H1 (cell line): ENCODE results near the gene PIK3C2G. TPM values are rescaled to one million over a fixed set of nuclear protein-coding genes. Genes with fewer than 3 reads are reported as not detected.

Experiments
- CTCF ChIA-PET: fragments of 300-600 bp; sonication (Branson Sonifier 250); formaldehyde crosslinking; loops from one replicate; lab custom pipeline; 2021; ENCODE audit not compliant: partially characterized antibody; lab: Charles Lee
- POLR2A ChIA-PET: fragments of 300-600 bp; sonication (Branson Sonifier 250); formaldehyde crosslinking; loops from one replicate; lab custom pipeline; 2021; ENCODE audit warnings: inconsistent platforms; ENCODE audit not compliant: partially characterized antibody; lab: Charles Lee
- DNase-seq, 2 experiments: peaks; one replicate each; pipeline versions ENCODE4 v3.0.0 to v3.0.0-alpha.2; 2010 to 2022; ENCODE audit warnings: low spot score in 2 of 2, low read depth in 1 of 2, mixed read lengths in 1 of 2
- FAIRE-seq: peaks from 2 replicates; lab custom pipeline; 2011; peaks lifted over from hg19 to GRCh38; lab: Jason Lieb, UNC
- H2AFZ ChIP-seq: 2 replicates; pipeline ENCODE4 v1.8.1; 2012; ENCODE audit warnings: low read length, inconsistent platforms
- H2AK5ac ChIP-seq: 2 replicates; pipeline ENCODE4 v1.6.1; 2013; ENCODE audit warnings: low read depth, low read length
- H2BK120ac ChIP-seq: replicated peaks from 2 replicates; pipeline ENCODE3; 2013; ENCODE audit warnings: low read depth, low read length, inconsistent platforms
- H2BK12ac ChIP-seq: 2 replicates; pipeline ENCODE4 v1.6.1; 2013; ENCODE audit warnings: low read depth, low read length
- H2BK15ac ChIP-seq: 2 replicates; pipeline ENCODE4 v1.6.1; 2013; ENCODE audit warnings: low read length
- H2BK20ac ChIP-seq: 2 replicates; pipeline ENCODE4 v1.6.1; 2013; ENCODE audit warnings: low read length
- H2BK5ac ChIP-seq: 2 replicates; pipeline ENCODE4 v1.6.1; 2013; ENCODE audit warnings: low read depth, low read length
- H3K14ac ChIP-seq: 2 replicates; pipeline ENCODE4 v1.6.1; 2013; ENCODE audit warnings: inconsistent platforms; ENCODE audit not compliant: insufficient read length
- H3K18ac ChIP-seq: 2 replicates; pipeline ENCODE4 v1.6.1; 2013; ENCODE audit warnings: low read length; ENCODE audit errors: extremely low read depth
- H3K23ac ChIP-seq: 2 replicates; pipeline ENCODE4 v1.6.1; 2013; ENCODE audit warnings: inconsistent platforms; ENCODE audit not compliant: insufficient read length
- H3K23me2 ChIP-seq: 2 replicates; pipeline ENCODE4 v1.6.1; 2013; ENCODE audit warnings: low read depth, low read length
- H3K27ac ChIP-seq: 2 replicates; pipeline ENCODE4 v1.6.1; 2011; ENCODE audit warnings: low read depth, low read length, inconsistent platforms
- H3K27me3 ChIP-seq, 4 experiments: replicated peaks in 1 of 4; 1 replicate in 1 of 4; 2 replicates in 3 of 4; pipeline versions ENCODE4 v1.6.1 to v1.8.1; 2011 to 2013; ENCODE audit warnings: low read length in 3 of 4, mild to moderate bottlenecking in 3 of 4, inconsistent platforms in 2 of 4, mixed read lengths in 2 of 4, moderate library complexity in 1 of 4; ENCODE audit not compliant: control insufficient read depth in 3 of 4, insufficient read depth in 3 of 4; ENCODE audit errors: extremely low read depth in 1 of 4
- H3K36me3 ChIP-seq, 4 experiments: 2 replicates each; pipeline versions ENCODE4 v1.6.1 to v1.8.1; 2011 to 2013; ENCODE audit warnings: mild to moderate bottlenecking in 4 of 4, low read length in 3 of 4, moderate library complexity in 2 of 4, control low read depth in 1 of 4, inconsistent platforms in 1 of 4; ENCODE audit not compliant: insufficient read depth in 4 of 4, control insufficient read depth in 2 of 4
- H3K4ac ChIP-seq: replicated peaks from 2 replicates; pipeline ENCODE3; 2013; ENCODE audit warnings: low read length, low read depth, mixed read lengths, inconsistent platforms; ENCODE audit not compliant: insufficient read length
- H3K4me1 ChIP-seq, 4 experiments: replicated peaks in 1 of 4; 1 replicate in 1 of 4; 2 replicates in 3 of 4; pipeline versions ENCODE4 v1.6.1 to v1.8.1; 2011 to 2013; ENCODE audit warnings: low read length in 3 of 4, inconsistent platforms in 2 of 4, mixed read lengths in 1 of 4; ENCODE audit not compliant: insufficient read depth in 4 of 4, control insufficient read depth in 3 of 4
- H3K4me2 ChIP-seq, 2 experiments: 2 replicates each; pipeline versions ENCODE4 v1.6.1 to v1.8.1; 2011 to 2013; ENCODE audit warnings: low read depth in 2 of 2, low read length in 2 of 2, control low read depth in 1 of 2, inconsistent platforms in 1 of 2, mild to moderate bottlenecking in 1 of 2; ENCODE audit not compliant: insufficient read depth in 1 of 2
- H3K4me3 ChIP-seq, 4 experiments: fragments of 200-600, 300-600 bp in 1 of 4; sonication (generic), shearing (Covaris generic), sonication (Bioruptor Twin) in 1 of 4; 2 replicates each; pipeline versions ENCODE4 v1.5.1 to v1.8.1; 2011 to 2016; ENCODE audit warnings: low read length in 4 of 4, low read depth in 3 of 4, control low read depth in 2 of 4, inconsistent platforms in 2 of 4, mild to moderate bottlenecking in 2 of 4, mixed read lengths in 1 of 4, moderate library complexity in 1 of 4; ENCODE audit not compliant: insufficient read depth in 2 of 4; ENCODE audit errors: extremely low read depth in 1 of 4
- H3K56ac ChIP-seq: replicated peaks from 2 replicates; pipeline ENCODE3; 2013; ENCODE audit warnings: low read depth, mild to moderate bottlenecking, mixed read lengths, low read length, inconsistent platforms; ENCODE audit not compliant: insufficient read length
- H3K79me1 ChIP-seq: 2 replicates; pipeline ENCODE4 v1.6.1; 2013; ENCODE audit warnings: low read depth, low read length, control low read depth
- H3K79me2 ChIP-seq, 2 experiments: 2 replicates each; pipeline versions ENCODE4 v1.6.1 to v1.8.1; 2012 to 2013; ENCODE audit warnings: low read length in 2 of 2, mild to moderate bottlenecking in 2 of 2, inconsistent platforms in 1 of 2; ENCODE audit not compliant: insufficient read depth in 2 of 2, control insufficient read depth in 1 of 2
- H3K9ac ChIP-seq, 4 experiments: replicated peaks in 1 of 4; 1 replicate in 1 of 4; 2 replicates in 3 of 4; pipeline versions ENCODE4 v1.6.1 to v1.8.1; 2011 to 2013; ENCODE audit warnings: low read depth in 3 of 4, low read length in 3 of 4, control low read depth in 2 of 4, mild to moderate bottlenecking in 2 of 4, moderate library complexity in 2 of 4, inconsistent platforms in 1 of 4; ENCODE audit errors: extremely low read depth in 1 of 4
- H3K9me3 ChIP-seq, 2 experiments: 2 replicates each; pipeline versions ENCODE4 v1.6.1 to v1.8.1; 2012 to 2013; ENCODE audit warnings: mild to moderate bottlenecking in 2 of 2, moderate library complexity in 2 of 2, control low read depth in 1 of 2, inconsistent platforms in 1 of 2, low read depth in 1 of 2, low read length in 1 of 2, mixed read lengths in 1 of 2; ENCODE audit not compliant: insufficient read depth in 2 of 2
- H4K20me1 ChIP-seq, 2 experiments: replicated peaks in 1 of 2; 2 replicates each; pipeline versions ENCODE3 to v1.8.1; 2011 to 2013; ENCODE audit warnings: inconsistent platforms in 2 of 2, low read length in 2 of 2, mild to moderate bottlenecking in 1 of 2; ENCODE audit not compliant: insufficient read depth in 2 of 2, control insufficient read depth in 1 of 2
- H4K5ac ChIP-seq: 2 replicates; pipeline ENCODE4 v1.6.1; 2013; ENCODE audit warnings: low read length, low read depth, mixed read lengths, inconsistent platforms; ENCODE audit not compliant: insufficient read length
- H4K8ac ChIP-seq: 2 replicates; pipeline ENCODE4 v1.8.0; 2013; ENCODE audit warnings: mild to moderate bottlenecking, moderate library complexity, low read length, inconsistent platforms; ENCODE audit not compliant: insufficient read depth; ENCODE audit errors: extremely low read depth
- H4K91ac ChIP-seq: replicated peaks from 2 replicates; pipeline ENCODE3; 2013; ENCODE audit warnings: low read length, mixed read lengths, inconsistent platforms; ENCODE audit not compliant: insufficient read length
- BRCA1 ChIP-seq: IDR thresholded peaks from 2 replicates; pipeline ENCODE4 v1.6.1; 2012; ENCODE audit warnings: low read depth, low read length, improper control_type of control experiment
- CTBP2 ChIP-seq: IDR thresholded peaks from 2 replicates; pipeline ENCODE4 v1.7.0; 2011; ENCODE audit warnings: borderline replicate concordance, mild to moderate bottlenecking, moderate library complexity, mixed read lengths, low read length; ENCODE audit not compliant: insufficient read depth, insufficient read length
- EGR1 ChIP-seq: IDR thresholded peaks from 2 replicates; pipeline ENCODE4 v1.6.1; 2011; ENCODE audit warnings: low read depth, low read length, borderline replicate concordance
- POU5F1 ChIP-seq: IDR thresholded peaks from 2 replicates; pipeline ENCODE4 v1.6.1; 2011; ENCODE audit warnings: low read depth, mild to moderate bottlenecking, low read length, moderate library complexity
- polyA plus RNA-seq, 7 experiments: library from polyadenylated mRNA; depleted of rRNA in 3 of 7; stranded (reverse) in 5 of 7; unstranded in 2 of 7; fragments of >200 nt in 5 of 7; fragments of 200-250 nt in 2 of 7; gene quantifications; 1 replicate in 5 of 7; 2 replicates in 1 of 7; 4 replicates in 1 of 7; pipeline versions ENCODE4 v1.2.1 to v1.2.3, GENCODE V29; 2011 to 2013; ENCODE audit warnings: missing spikeins in 2 of 7, mixed read lengths in 2 of 7
- total RNA-seq: library from RNA; stranded (reverse); fragmentation: NEBNext Ultra II Directional; extraction: Animal tissue kit (Norgen Biotek cat#: 25700); gene quantifications from 2 replicates; pipeline ENCODE4 v1.2.1, GENCODE V29; 2021
- TF ChIP-seq, protein P1 (sequence below): IDR thresholded peaks from 2 replicates; pipeline ENCODE4 v1.6.1; 2012; ENCODE audit warnings: low read length, inconsistent platforms

Gene PIK3C2G
- total and polyA plus RNA-seq, 2 of the 8 experiments (the other 6 are each of a cell fraction or from before 2014, with no cell fraction given), result not detected

DNA sequence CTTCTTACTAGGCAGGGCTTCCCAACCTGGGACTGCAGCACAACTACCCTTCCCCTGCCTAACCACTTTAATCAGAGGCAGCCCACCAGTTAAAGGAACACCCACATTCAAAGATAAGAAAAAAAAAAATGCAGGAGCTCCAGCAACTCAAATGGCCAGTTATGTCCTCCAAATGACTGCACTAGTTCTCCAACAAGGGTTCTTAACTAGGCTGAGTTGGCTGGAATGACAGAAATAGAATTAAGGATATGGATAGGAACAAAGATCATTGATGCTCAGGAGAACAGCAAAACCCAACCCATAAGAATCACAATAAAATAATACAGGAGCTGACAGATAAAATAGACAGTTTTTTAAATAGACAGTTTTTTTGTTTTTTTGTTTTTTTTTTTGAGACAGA is 322.3 kb downstream of the PIK3C2G start:
- H3K27me3 ChIP-seq, result peaks cover 0 to 1% (median 0%) of the 10 kb centered on the region in 4 experiments; a peak in 1 of 7 replicates
- H3K4me3 ChIP-seq, result no peak overlapping the region
- H2BK5ac ChIP-seq, result no peak overlapping the region
- no peak overlapping the region for H2AFZ ChIP-seq
- H3K9me3 ChIP-seq, result no peaks in the 10 kb centered on the region; a peak in 1 of 4 replicates
- ChIA-PET CTCF (interaction anchor here (0.7 kb wide), 2 partner anchors 159 to 333 kb away, joined by 3 read pairs; no protein-coding TSS in a partner anchor), POLR2A (no interaction called here)
- no peak overlapping the region for H2AK5ac ChIP-seq
- H3K23ac ChIP-seq, result no peak overlapping the region
- no peak overlapping the region for H4K91ac ChIP-seq
- H2BK20ac ChIP-seq, result no peak overlapping the region
- no peaks in the 10 kb centered on the region for H3K4me1 ChIP-seq
- H4K20me1 ChIP-seq, result no peaks in the 10 kb centered on the region
- no peak overlapping the region for H3K18ac ChIP-seq
- no peak overlapping the region for H3K14ac ChIP-seq
- FAIRE-seq (no peak), DNase-seq (no peak)
- H2BK12ac ChIP-seq, result no peak overlapping the region
- H4K8ac ChIP-seq, result no peak overlapping the region
- H3K23me2 ChIP-seq, result no peaks in the 10 kb centered on the region
- H2BK120ac ChIP-seq, result no peak overlapping the region
- H2BK15ac ChIP-seq, result no peak overlapping the region
- H3K9ac ChIP-seq, result no peak overlapping the region
- no peak overlapping the region for H3K56ac ChIP-seq
- no peak overlapping the region for H3K4me2 ChIP-seq
- H3K79me1 ChIP-seq, result no peaks in the 10 kb centered on the region
- no peak overlapping the region for H3K4ac ChIP-seq
- H3K27ac ChIP-seq, result no peak overlapping the region
- H4K5ac ChIP-seq, result no peak overlapping the region
- H3K79me2 ChIP-seq, result no peaks in the 10 kb centered on the region
- no peaks in the 10 kb centered on the region; a peak in 1 of 8 replicates for H3K36me3 ChIP-seq
- TF ChIP-seq BRCA1 (no peak), EGR1 (no peak), CTBP2 (no peak), POU5F1 (no peak)
- TF ChIP-seq, protein P1, sequence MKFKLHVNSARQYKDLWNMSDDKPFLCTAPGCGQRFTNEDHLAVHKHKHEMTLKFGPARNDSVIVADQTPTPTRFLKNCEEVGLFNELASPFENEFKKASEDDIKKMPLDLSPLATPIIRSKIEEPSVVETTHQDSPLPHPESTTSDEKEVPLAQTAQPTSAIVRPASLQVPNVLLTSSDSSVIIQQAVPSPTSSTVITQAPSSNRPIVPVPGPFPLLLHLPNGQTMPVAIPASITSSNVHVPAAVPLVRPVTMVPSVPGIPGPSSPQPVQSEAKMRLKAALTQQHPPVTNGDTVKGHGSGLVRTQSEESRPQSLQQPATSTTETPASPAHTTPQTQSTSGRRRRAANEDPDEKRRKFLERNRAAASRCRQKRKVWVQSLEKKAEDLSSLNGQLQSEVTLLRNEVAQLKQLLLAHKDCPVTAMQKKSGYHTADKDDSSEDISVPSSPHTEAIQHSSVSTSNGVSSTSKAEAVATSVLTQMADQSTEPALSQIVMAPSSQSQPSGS, result no peak
